ENCODE measurements around the gene OR4E1. TPM values are rescaled to one million over a fixed set of nuclear protein-coding genes. Genes with fewer than 3 reads are reported as not detected.

The OR4E1 gene
- total and polyA plus RNA-seq, 2 donors (not counting 1 experiment from before 2014, with no cell fraction given), result not detected

DNA sequence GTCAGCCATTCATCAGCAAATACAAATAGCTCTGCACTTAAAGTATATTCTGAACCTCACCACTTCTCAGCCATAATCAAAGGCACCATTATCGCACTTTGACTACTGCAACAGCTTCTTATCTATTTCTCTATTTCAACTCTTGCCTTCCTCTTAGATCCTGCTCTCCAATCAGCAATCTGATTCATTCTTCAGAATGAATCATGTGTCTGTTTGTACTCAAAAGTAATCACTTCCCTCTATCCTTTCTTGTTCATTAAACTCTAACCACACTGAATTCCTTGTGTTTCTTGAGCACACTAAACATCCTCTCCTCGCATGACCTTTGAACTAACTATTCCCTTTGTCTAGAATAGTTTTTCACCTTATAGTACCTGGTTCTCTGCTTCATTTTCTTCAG, 12.8 kb upstream of the OR4E1 start:
- Histone ChIP-seq H3K79me2 (ENCODE audit: control insufficient read depth, insufficient read depth, low read length) (no peaks in the 10 kb centered on the region), H2AFZ (ENCODE audit: insufficient read depth, low read depth, low read length, poor library complexity, severe bottlenecking) (no peak overlapping the region), H3K27ac (ENCODE audit: low read length in 2 of 2) (no peak overlapping the region), H3K36me3 (replicated peaks in 1 of 2; ENCODE audit: control extremely low read depth in 1 of 2, control insufficient read depth in 1 of 2, extremely low read depth in 1 of 2, insufficient read depth in 2 of 2, low read length in 1 of 2) (no peaks in the 10 kb centered on the region), H3K9me3 (ENCODE audit: control extremely low read depth in 1 of 3, control insufficient read depth in 2 of 3, insufficient read depth in 1 of 3, low read length in 2 of 3) (peaks cover 0 to 1% (median 0%) of the 10 kb centered on the region in 3 donors), H3K9ac (ENCODE audit: low read length) (no peak overlapping the region), H3K4me3 (ENCODE audit: control extremely low read depth in 1 of 5, extremely low read depth in 1 of 5, insufficient read depth in 1 of 5, low read depth in 2 of 5, low read length in 4 of 5) (no peak overlapping the region), H3K4me1 (ENCODE audit: control insufficient read depth in 2 of 2, insufficient read depth in 2 of 2, low read length in 2 of 2) (no peaks in the 10 kb centered on the region), H3K27me3 (replicated peaks in 1 of 4; ENCODE audit: control extremely low read depth in 1 of 4, control insufficient read depth in 3 of 4, insufficient read depth in 4 of 4, low read length in 3 of 4) (peaks cover 0 to 3% (median 0%) of the 10 kb centered on the region in 4 experiments), H3K4me2 (replicated peaks; ENCODE audit: low read depth, low read length, poor library complexity, severe bottlenecking) (no peak overlapping the region), H4K20me1 (ENCODE audit: control insufficient read depth, insufficient read depth, low read length, poor library complexity, severe bottlenecking) (no peaks in the 10 kb centered on the region)
- peaks cover 54% of the 10 kb centered on the region for H3K27me3 Mint-ChIP-seq
- no peak overlapping the region for H3K4me3 Mint-ChIP-seq
- no peak overlapping the region for H3K27ac Mint-ChIP-seq
- WGBS (ENCODE audit: insufficient coverage), result no CpG with 5 or more reads among the region's 2 CpGs
- no peak for TF ChIP-seq EZH2 (IDR thresholded peaks at IDR 0.05; ENCODE audit: borderline replicate concordance, insufficient read depth, low read depth, low read length, poor library complexity, severe bottlenecking)
- TF ChIP-seq, protein P1, sequence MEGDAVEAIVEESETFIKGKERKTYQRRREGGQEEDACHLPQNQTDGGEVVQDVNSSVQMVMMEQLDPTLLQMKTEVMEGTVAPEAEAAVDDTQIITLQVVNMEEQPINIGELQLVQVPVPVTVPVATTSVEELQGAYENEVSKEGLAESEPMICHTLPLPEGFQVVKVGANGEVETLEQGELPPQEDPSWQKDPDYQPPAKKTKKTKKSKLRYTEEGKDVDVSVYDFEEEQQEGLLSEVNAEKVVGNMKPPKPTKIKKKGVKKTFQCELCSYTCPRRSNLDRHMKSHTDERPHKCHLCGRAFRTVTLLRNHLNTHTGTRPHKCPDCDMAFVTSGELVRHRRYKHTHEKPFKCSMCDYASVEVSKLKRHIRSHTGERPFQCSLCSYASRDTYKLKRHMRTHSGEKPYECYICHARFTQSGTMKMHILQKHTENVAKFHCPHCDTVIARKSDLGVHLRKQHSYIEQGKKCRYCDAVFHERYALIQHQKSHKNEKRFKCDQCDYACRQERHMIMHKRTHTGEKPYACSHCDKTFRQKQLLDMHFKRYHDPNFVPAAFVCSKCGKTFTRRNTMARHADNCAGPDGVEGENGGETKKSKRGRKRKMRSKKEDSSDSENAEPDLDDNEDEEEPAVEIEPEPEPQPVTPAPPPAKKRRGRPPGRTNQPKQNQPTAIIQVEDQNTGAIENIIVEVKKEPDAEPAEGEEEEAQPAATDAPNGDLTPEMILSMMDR (IDR thresholded peaks at IDR 0.05), result no peak
- intact Hi-C loops (cut with micrococcal nuclease), result no loop called here
- ATAC-seq (ENCODE audit: low read depth) (no peak), DNase-seq (no peak)
- H3K4me1 Mint-ChIP-seq, result no peaks in the 10 kb centered on the region
- ChIA-PET CTCF (no interaction called here), POLR2A (no interaction called here)
- no peaks in the 10 kb centered on the region for H3K9me3 Mint-ChIP-seq (ENCODE audit: insufficient read depth)

DNA sequence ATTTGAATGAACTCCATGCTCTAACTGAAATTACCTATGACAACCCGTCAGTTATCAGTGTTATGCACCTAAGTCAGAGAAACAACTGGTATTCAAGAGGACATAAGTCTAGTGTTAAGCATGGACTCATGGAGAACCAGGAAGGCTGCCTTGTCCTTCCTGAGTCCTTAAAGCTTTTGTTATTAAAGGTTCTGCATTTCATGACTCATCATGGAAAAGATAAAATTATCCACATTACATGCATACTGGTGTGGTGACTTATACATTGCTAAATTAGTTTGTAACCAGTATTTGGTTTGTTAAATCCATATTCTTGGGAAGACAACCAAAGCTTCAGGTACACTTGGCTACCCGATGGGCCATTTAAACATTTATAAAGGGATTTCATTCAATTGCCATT, 6.5 kb upstream of the OR4E1 start:
- Histone ChIP-seq H3K36me3 (replicated peaks in 1 of 2; ENCODE audit: control extremely low read depth in 1 of 2, control insufficient read depth in 1 of 2, extremely low read depth in 1 of 2, insufficient read depth in 2 of 2, low read length in 1 of 2) (no peaks in the 10 kb centered on the region), H3K27ac (ENCODE audit: low read length in 2 of 2) (no peak overlapping the region), H2AFZ (ENCODE audit: insufficient read depth, low read depth, low read length, poor library complexity, severe bottlenecking) (no peak overlapping the region), H3K4me3 (ENCODE audit: control extremely low read depth in 1 of 5, extremely low read depth in 1 of 5, insufficient read depth in 1 of 5, low read depth in 2 of 5, low read length in 4 of 5) (no peak overlapping the region), H3K9me3 (ENCODE audit: control extremely low read depth in 1 of 3, control insufficient read depth in 2 of 3, insufficient read depth in 1 of 3, low read length in 2 of 3) (peaks cover 1 to 7% (median 5%) of the 10 kb centered on the region in 3 donors), H3K4me1 (ENCODE audit: control insufficient read depth in 2 of 2, insufficient read depth in 2 of 2, low read length in 2 of 2) (no peaks in the 10 kb centered on the region), H3K9ac (ENCODE audit: low read length) (no peak overlapping the region), H3K79me2 (ENCODE audit: control insufficient read depth, insufficient read depth, low read length) (no peaks in the 10 kb centered on the region), H3K27me3 (replicated peaks in 1 of 4; ENCODE audit: control extremely low read depth in 1 of 4, control insufficient read depth in 3 of 4, insufficient read depth in 4 of 4, low read length in 3 of 4) (no peaks in the 10 kb centered on the region), H4K20me1 (ENCODE audit: control insufficient read depth, insufficient read depth, low read length, poor library complexity, severe bottlenecking) (no peaks in the 10 kb centered on the region), H3K4me2 (replicated peaks; ENCODE audit: low read depth, low read length, poor library complexity, severe bottlenecking) (no peak overlapping the region)
- no peak overlapping the region for H3K27ac Mint-ChIP-seq
- ChIA-PET POLR2A (no interaction called here), CTCF (no interaction called here)
- no peak overlapping the region for H3K4me3 Mint-ChIP-seq
- H3K27me3 Mint-ChIP-seq, result peaks cover 34% of the 10 kb centered on the region
- WGBS (ENCODE audit: insufficient coverage), result 88% methylated on average over 1 of the region's 2 CpGs
- no peak for ATAC-seq (ENCODE audit: low read depth)
- no peaks in the 10 kb centered on the region for H3K4me1 Mint-ChIP-seq
- intact Hi-C loops (cut with micrococcal nuclease), result no loop called here
- TF ChIP-seq, protein P1 (IDR thresholded peaks at IDR 0.05), result no peak
- no peak for TF ChIP-seq EZH2 (IDR thresholded peaks at IDR 0.05; ENCODE audit: borderline replicate concordance, insufficient read depth, low read depth, low read length, poor library complexity, severe bottlenecking)
- no peaks in the 10 kb centered on the region for H3K9me3 Mint-ChIP-seq (ENCODE audit: insufficient read depth)
- DNase-seq, result no peak
